Right kidney (tissue), 1 donor: Measurements from ENCODE around the gene PLEKHG4B.
A peak's percentile ranks its signal among the peaks of the same experiment; 100 is the strongest.

Experiments used
- DNase-seq: peaks from one replicate; pipeline ENCODE4 v3.0.0-alpha.2; 2016

PLEKHG4B gene

GRCh38 chr5:129820-130219 lies 37.9 kb downstream of the PLEKHG4B start:
- no peak for DNase-seq

GRCh38 chr5:130601-131131 lies 38.7 kb downstream of the PLEKHG4B start:
- no peak for DNase-seq

- DNase-seq = no peak
Observed at GRCh38 chr5:136901-137300, 44.9 kb downstream of the PLEKHG4B start.

GRCh38 chr5:137741-138140 lies 45.8 kb downstream of the PLEKHG4B start:
- no peak for DNase-seq

GRCh38 chr5:138936-139335 lies 47.0 kb downstream of the PLEKHG4B start:
- no peak for DNase-seq

- no peak for DNase-seq
Observed at GRCh38 chr5:139579-140442, 47.8 kb downstream of the PLEKHG4B start.

GRCh38 chr5:140443-140829 lies 48.5 kb downstream of the PLEKHG4B start:
- no peak for DNase-seq

- DNase-seq = no peak
Observed at GRCh38 chr5:141211-141610, 49.2 kb downstream of the PLEKHG4B start.

- no peak for DNase-seq
Observed at GRCh38 chr5:141761-142160, 49.8 kb downstream of the PLEKHG4B start.

- DNase-seq = no peak
Observed at GRCh38 chr5:142246-142810, 50.4 kb downstream of the PLEKHG4B start.

GRCh38 chr5:143041-143440 lies 51.1 kb downstream of the PLEKHG4B start:
- DNase-seq = no peak

- DNase-seq = no peak
Observed at GRCh38 chr5:144941-145340, 53.0 kb downstream of the PLEKHG4B start.

- no peak for DNase-seq
Observed at GRCh38 chr5:145585-146323, 53.8 kb downstream of the PLEKHG4B start.

GRCh38 chr5:147751-148150 lies 55.8 kb downstream of the PLEKHG4B start:
- no peak for DNase-seq

GRCh38 chr5:149745-150485 lies 57.9 kb downstream of the PLEKHG4B start:
- no peak for DNase-seq

- no peak for DNase-seq
Observed at GRCh38 chr5:150746-151145, 58.8 kb downstream of the PLEKHG4B start.

- no peak for DNase-seq
Observed at GRCh38 chr5:152077-152476, 60.1 kb downstream of the PLEKHG4B start.

GRCh38 chr5:153256-153655 lies 61.3 kb downstream of the PLEKHG4B start:
- no peak for DNase-seq

GRCh38 chr5:154236-154635 lies 62.3 kb downstream of the PLEKHG4B start:
- no peak for DNase-seq

- DNase-seq = no peak
Observed at GRCh38 chr5:154826-155225, 62.9 kb downstream of the PLEKHG4B start.

- peak; percentile 35 for DNase-seq
Observed at GRCh38 chr5:155651-156410, 63.9 kb downstream of the PLEKHG4B start.
